ENCODE measurements around the gene HSPBAP1.

Gene HSPBAP1

GRCh38 chr3:122774564-122774963 is 19.1 kb downstream of the HSPBAP1 start:
- no peak for TF ChIP-seq CTCF (IDR thresholded peaks at IDR 0.05; ENCODE audit: extremely low read depth, insufficient read depth, missing control alignments)
- in situ Hi-C loops (cut with MboI; ENCODE audit: low pct_unique_long_range_greater_than_20kb, low sequenced_read_pairs, unreplicated experiment) = no loop called here
- DNase-seq (ENCODE audit: low spot score) = no peak

- no peak for TF ChIP-seq CTCF (IDR thresholded peaks at IDR 0.05; ENCODE audit: extremely low read depth, insufficient read depth, missing control alignments)
- DNase-seq (ENCODE audit: low spot score) = peak; percentile 40
- in situ Hi-C loops (cut with MboI; ENCODE audit: low pct_unique_long_range_greater_than_20kb, low sequenced_read_pairs, unreplicated experiment) = no loop called here
Measured at GRCh38 chr3:122773944-122774509, 19.6 kb downstream of the HSPBAP1 start.

- no peak for TF ChIP-seq CTCF (IDR thresholded peaks at IDR 0.05; ENCODE audit: extremely low read depth, insufficient read depth, missing control alignments)
- in situ Hi-C loops (cut with MboI; ENCODE audit: low pct_unique_long_range_greater_than_20kb, low sequenced_read_pairs, unreplicated experiment) = no loop called here
- DNase-seq (ENCODE audit: low spot score) = no peak
Measured at GRCh38 chr3:122772827-122773226, 20.8 kb downstream of the HSPBAP1 start.

GRCh38 chr3:122770521-122771202 is 23.0 kb downstream of the HSPBAP1 start:
- in situ Hi-C loops (cut with MboI; ENCODE audit: low pct_unique_long_range_greater_than_20kb, low sequenced_read_pairs, unreplicated experiment) = no loop called here
- TF ChIP-seq CTCF (IDR thresholded peaks at IDR 0.05; ENCODE audit: extremely low read depth, insufficient read depth, missing control alignments) = no peak
- no peak for DNase-seq (ENCODE audit: low spot score)

GRCh38 chr3:122767540-122768372 is 25.9 kb downstream of the HSPBAP1 start:
- in situ Hi-C loops (cut with MboI; ENCODE audit: low pct_unique_long_range_greater_than_20kb, low sequenced_read_pairs, unreplicated experiment) = no loop called here
- no peak for DNase-seq (ENCODE audit: low spot score)
- TF ChIP-seq CTCF (IDR thresholded peaks at IDR 0.05; ENCODE audit: extremely low read depth, insufficient read depth, missing control alignments) = no peak

- in situ Hi-C loops (cut with MboI; ENCODE audit: low pct_unique_long_range_greater_than_20kb, low sequenced_read_pairs, unreplicated experiment) = no loop called here
- TF ChIP-seq CTCF (IDR thresholded peaks at IDR 0.05; ENCODE audit: extremely low read depth, insufficient read depth, missing control alignments) = no peak
Measured at GRCh38 chr3:122766430-122766829, 27.2 kb downstream of the HSPBAP1 start.

More at GRCh38 chr3:122766430-122766829, 27.2 kb downstream of the HSPBAP1 start:
- no peak for DNase-seq (ENCODE audit: low spot score)

All from GM13977 (cell line).